ENCODE data around the gene GOLGA6L24.
"Not testable (repeated sequence)": the region's sequence is repeated elsewhere in the genome, so short reads cannot be mapped to it uniquely, and the experiment has no call there.

The GOLGA6L24 gene

GRCh38 chr15:28357984-28358383, at the start of gene GOLGA6L24:
Gene GOLGA6L24, minus strand, starts transcription at chr15:28358084. Its CDS starts 61 bp downstream, at chr15:28358023.
- H3K4me3 ChIP-seq (ENCODE audit: low read depth, low read length); DNase-seq (ENCODE audit: low read depth): not testable (repeated sequence)

DNA sequence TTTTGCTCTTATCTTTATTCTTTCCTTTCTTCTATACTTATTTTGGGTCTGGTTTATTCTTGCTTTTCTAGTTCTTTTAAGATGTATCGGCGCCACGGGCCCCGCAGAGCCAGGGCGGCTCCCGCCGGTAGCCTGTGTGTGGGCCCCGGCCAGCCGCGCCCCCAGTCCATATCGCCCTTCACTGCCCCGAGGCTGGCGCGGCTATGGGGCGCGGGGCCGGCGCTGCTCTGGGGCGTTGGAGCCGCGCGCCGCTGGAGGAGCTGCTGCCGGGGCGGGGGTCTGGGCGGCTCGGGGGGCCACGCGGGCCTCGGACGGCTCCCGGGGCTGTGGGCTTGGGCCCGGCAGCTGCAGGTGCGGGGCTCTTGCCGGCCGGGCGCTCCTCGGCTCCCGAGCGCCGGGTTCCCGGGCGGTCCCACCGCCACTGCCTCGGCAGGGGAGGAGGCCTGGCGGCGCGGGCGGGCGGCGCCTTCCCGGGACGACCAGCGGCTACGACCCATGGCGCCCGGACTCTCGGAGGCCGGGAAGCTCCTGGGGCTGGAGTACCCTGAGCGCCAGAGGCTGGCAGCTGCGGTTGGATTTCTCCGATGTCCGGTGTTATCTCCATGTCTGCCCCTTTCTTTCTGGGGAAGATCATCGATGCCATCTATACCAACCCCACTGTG, 45.0 kb upstream of the GOLGA6L24 start:
- in situ Hi-C loops (cut with HindIII; ENCODE audit: low sequenced_read_pairs); DNase-seq (ENCODE audit: low read depth); H3K4me3 ChIP-seq (ENCODE audit: low read depth, low read length): not testable (repeated sequence)

More at GRCh38 chr15:28357984-28358383, at the start of gene GOLGA6L24:
- in situ Hi-C loops (cut with HindIII; ENCODE audit: low sequenced_read_pairs), result not testable (repeated sequence)

- in situ Hi-C loops (cut with HindIII; ENCODE audit: low sequenced_read_pairs); H3K4me3 ChIP-seq (ENCODE audit: low read depth, low read length); DNase-seq (ENCODE audit: low read depth): not testable (repeated sequence)
These were observed 38.1 kb upstream of the GOLGA6L24 start for GRCh38 chr15:28396022-28396421.

DNA sequence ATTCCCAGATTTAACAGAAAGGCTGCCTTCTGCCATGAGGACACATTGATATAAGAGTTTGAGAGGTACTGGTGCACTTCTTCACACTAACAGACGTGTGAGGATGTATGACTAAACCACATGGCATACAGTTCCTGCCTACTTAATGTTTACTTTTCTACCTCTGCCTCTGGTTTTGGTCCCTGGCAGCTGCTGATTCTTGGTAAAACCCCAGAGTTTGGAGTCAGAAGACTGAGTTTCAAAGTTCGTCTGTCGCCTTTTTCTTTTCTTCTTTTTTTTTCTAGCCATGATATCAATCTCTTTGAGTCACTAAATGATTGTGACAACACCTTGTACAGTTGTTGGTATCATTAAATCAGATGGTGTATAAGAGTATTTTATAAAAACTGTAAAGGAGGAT, 22.2 kb upstream of the GOLGA6L24 start:
- DNase-seq (ENCODE audit: low read depth); in situ Hi-C loops (cut with HindIII; ENCODE audit: low sequenced_read_pairs); H3K4me3 ChIP-seq (ENCODE audit: low read depth, low read length): not testable (repeated sequence)

DNA sequence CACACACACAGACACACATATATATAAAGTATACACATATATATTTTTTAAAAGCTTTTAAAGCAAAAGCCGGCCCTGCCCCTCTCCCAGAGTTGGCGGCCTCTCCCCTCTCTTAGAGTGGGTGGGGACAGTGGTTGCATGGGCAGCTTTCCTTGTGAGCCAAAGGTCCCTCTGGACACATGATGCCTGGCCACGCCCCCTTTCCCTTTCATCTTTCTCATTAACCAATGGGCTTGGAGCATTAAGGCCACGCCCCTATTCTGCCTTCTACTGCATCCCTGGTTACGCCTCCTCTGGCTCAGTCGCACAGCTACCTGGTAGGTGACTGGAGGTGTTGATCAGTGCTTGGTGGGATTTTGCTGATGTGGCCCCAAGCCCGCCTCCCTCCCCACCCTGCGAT, 20.5 kb upstream of the GOLGA6L24 start, which contains the start of gene GOLGA8F:
TSS of gene GOLGA8F (plus strand) at position 301 of the 400 bp plus-strand sequence. CDS start at position 399, 98 bp downstream.
- DNase-seq (ENCODE audit: low read depth); in situ Hi-C loops (cut with HindIII; ENCODE audit: low sequenced_read_pairs); H3K4me3 ChIP-seq (ENCODE audit: low read depth, low read length): not testable (repeated sequence)

- in situ Hi-C loops (cut with HindIII; ENCODE audit: low sequenced_read_pairs); DNase-seq (ENCODE audit: low read depth); H3K4me3 ChIP-seq (ENCODE audit: low read depth, low read length): not testable (repeated sequence)
These were observed 7.6 kb upstream of the GOLGA6L24 start for GRCh38 chr15:28365502-28365901.

GRCh38 chr15:28322129-28322588, 35.7 kb downstream of the GOLGA6L24 start, which contains the start of gene HERC2:
Gene HERC2, minus strand, starts transcription at chr15:28322179. Its CDS starts 746 bp downstream, at chr15:28321433.
- H3K4me3 ChIP-seq (ENCODE audit: low read depth, low read length), result peak within 1 kb of the TSS; percentile 38
- in situ Hi-C loops (cut with HindIII; ENCODE audit: low sequenced_read_pairs), result not testable (repeated sequence)

GRCh38 chr15:28321358-28322078, 36.4 kb downstream of the GOLGA6L24 start:
- H3K4me3 ChIP-seq (ENCODE audit: low read depth, low read length), result peak overlapping the region; percentile 38

More at GRCh38 chr15:28322129-28322588, 35.7 kb downstream of the GOLGA6L24 start, which contains the start of gene HERC2:
- not testable (repeated sequence) for DNase-seq (ENCODE audit: low read depth)

GRCh38 chr15:28319725-28320124, 38.2 kb downstream of the GOLGA6L24 start:
- in situ Hi-C loops (cut with HindIII; ENCODE audit: low sequenced_read_pairs), result not testable (repeated sequence)

More at GRCh38 chr15:28321358-28322078, 36.4 kb downstream of the GOLGA6L24 start:
- in situ Hi-C loops (cut with HindIII; ENCODE audit: low sequenced_read_pairs); DNase-seq (ENCODE audit: low read depth): not testable (repeated sequence)

DNA sequence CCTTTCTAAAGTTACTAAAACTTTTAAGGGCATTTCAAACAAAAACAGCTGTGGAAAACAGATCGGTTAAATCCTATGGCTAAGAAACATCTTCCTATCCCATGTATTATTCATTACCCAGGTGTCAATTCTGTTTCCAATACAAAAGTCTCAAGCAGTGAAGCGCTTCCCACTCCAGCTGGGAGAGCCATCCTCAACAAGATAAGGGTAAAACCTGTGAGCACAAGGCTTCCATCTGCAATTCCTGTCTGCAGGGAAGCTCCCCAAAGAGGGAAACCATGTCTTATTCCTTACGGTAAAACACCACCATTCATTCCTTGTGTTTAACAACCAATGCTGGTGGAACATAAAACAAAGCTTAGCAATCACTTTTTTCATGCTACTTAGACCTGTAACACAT, 39.1 kb downstream of the GOLGA6L24 start:
- DNase-seq (ENCODE audit: low read depth); H3K4me3 ChIP-seq (ENCODE audit: low read depth, low read length); in situ Hi-C loops (cut with HindIII; ENCODE audit: low sequenced_read_pairs): not testable (repeated sequence)

More at GRCh38 chr15:28319725-28320124, 38.2 kb downstream of the GOLGA6L24 start:
- not testable (repeated sequence) for DNase-seq (ENCODE audit: low read depth); H3K4me3 ChIP-seq (ENCODE audit: low read depth, low read length)

- in situ Hi-C loops (cut with HindIII; ENCODE audit: low sequenced_read_pairs); DNase-seq (ENCODE audit: low read depth); H3K4me3 ChIP-seq (ENCODE audit: low read depth, low read length): not testable (repeated sequence)
These were observed 39.8 kb downstream of the GOLGA6L24 start for GRCh38 chr15:28318122-28318521.

- in situ Hi-C loops (cut with HindIII; ENCODE audit: low sequenced_read_pairs); DNase-seq (ENCODE audit: low read depth): not testable (repeated sequence)
These were observed 40.9 kb downstream of the GOLGA6L24 start for GRCh38 chr15:28316958-28317357.

DNA sequence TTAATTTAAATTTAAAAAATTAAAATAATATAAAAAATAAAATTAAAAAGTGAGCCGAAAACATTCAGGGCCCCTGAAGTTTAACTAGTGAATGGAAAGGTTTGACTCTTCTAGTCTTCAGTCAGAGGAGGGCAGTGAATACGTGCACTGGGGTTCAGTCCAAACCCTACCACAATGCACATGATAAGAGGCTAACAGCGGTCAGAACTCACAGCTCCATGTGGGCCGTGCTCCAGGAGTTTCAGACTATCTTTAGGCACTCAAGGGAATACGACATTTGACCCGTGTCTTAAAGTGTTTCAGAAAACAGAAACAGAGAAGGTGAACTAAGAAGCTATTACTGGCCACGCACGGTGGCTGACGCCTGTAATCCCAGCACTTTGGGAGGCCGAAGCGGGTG, 47.4 kb downstream of the GOLGA6L24 start:
- in situ Hi-C loops (cut with HindIII; ENCODE audit: low sequenced_read_pairs); H3K4me3 ChIP-seq (ENCODE audit: low read depth, low read length); DNase-seq (ENCODE audit: low read depth): not testable (repeated sequence)

More at GRCh38 chr15:28316958-28317357, 40.9 kb downstream of the GOLGA6L24 start:
- H3K4me3 ChIP-seq (ENCODE audit: low read depth, low read length), result not testable (repeated sequence)

GRCh38 chr15:28308718-28309117, 49.2 kb downstream of the GOLGA6L24 start:
- H3K4me3 ChIP-seq (ENCODE audit: low read depth, low read length); in situ Hi-C loops (cut with HindIII; ENCODE audit: low sequenced_read_pairs); DNase-seq (ENCODE audit: low read depth): not testable (repeated sequence)

Data from astrocyte of the cerebellum (primary cell).